Neural progenitor cell (in vitro differentiated cells): Measurements from ENCODE around the gene EDC4.

Source experiments
- CTCF ChIP-seq: fragments of 200-600 bp; sonication (generic); IDR thresholded peaks from 2 replicates; pipeline ENCODE4 v1.5.1; 2017; ENCODE audit warnings: antibody characterized with exemption, mild to moderate bottlenecking
- EZH2 ChIP-seq: fragments of 200-600 bp; sonication (generic); IDR thresholded peaks from 2 replicates; pipeline ENCODE4 v1.6.1; 2017; ENCODE audit warnings: antibody characterized with exemption, mild to moderate bottlenecking, moderate library complexity

GRCh38 chr16:67833415-67834241, 39.2 kb upstream of the EDC4 start:
- TF ChIP-seq CTCF, result no peak
- no peak for TF ChIP-seq EZH2
